Activated T-helper 17 cell treated with anti-CD3 and anti-CD28 coated beads, Interleukin-2, amount 50 U/mL, for 72 hours (primary cell): ENCODE data around the gene OAT. TPM values are rescaled to one million over a fixed set of nuclear protein-coding genes. Genes with fewer than 3 reads are reported as not detected.

ENCODE experiments used
- ATAC-seq: fragments of 150-1000 bp; cut with Tn5 transposase; replicated peaks from 2 replicates; pipeline ENCODE4 v1.10.0; 2021; ENCODE audit warnings: mild to moderate bottlenecking, moderate library complexity
- H3K27ac Mint-ChIP-seq: one replicate; pipeline ENCODE4 v1.8.0; 2022; ENCODE audit warnings: mixed read lengths
- H3K27me3 Mint-ChIP-seq: one replicate; pipeline ENCODE4 v1.8.0; 2022; ENCODE audit warnings: mixed read lengths
- H3K36me3 Mint-ChIP-seq: one replicate; pipeline ENCODE4 v1.8.0; 2022; ENCODE audit warnings: low read depth, mild to moderate bottlenecking, mixed read lengths
- H3K4me1 Mint-ChIP-seq: one replicate; pipeline ENCODE4 v1.8.0; 2022; ENCODE audit warnings: mixed read lengths
- H3K4me3 Mint-ChIP-seq: one replicate; pipeline ENCODE4 v1.8.0; 2022; ENCODE audit warnings: mild to moderate bottlenecking, mixed read lengths
- H3K9me3 Mint-ChIP-seq: one replicate; pipeline ENCODE4 v1.8.0; 2022; ENCODE audit warnings: mixed read lengths
- total RNA-seq, 2 donors: library from RNA; stranded (reverse); gene quantifications; one replicate each; pipeline ENCODE4 v1.2.3, GENCODE V29; 2022

OAT gene
- total RNA-seq, 2 donors from 2014 or later, result 21.0 to 35.6 TPM

- Mint-ChIP-seq H3K36me3 (peaks cover 65% of the 10 kb centered on the region), H3K9me3 (no peaks in the 10 kb centered on the region)
Observed at GRCh38 chr10:124401633-124402032, 17.1 kb downstream of the OAT start.

GRCh38 chr10:124394583-124394982 is 24.1 kb downstream of the OAT start:
- H3K9me3 Mint-ChIP-seq, result no peaks in the 10 kb centered on the region
- H3K4me1 Mint-ChIP-seq, result no peaks in the 10 kb centered on the region
- H3K36me3 Mint-ChIP-seq, result peaks cover 8% of the 10 kb centered on the region
- ATAC-seq, result no peak
- H3K4me3 Mint-ChIP-seq, result no peak overlapping the region
- no peaks in the 10 kb centered on the region for H3K27me3 Mint-ChIP-seq
- no peak overlapping the region for H3K27ac Mint-ChIP-seq

More at GRCh38 chr10:124401633-124402032, 17.1 kb downstream of the OAT start:
- Mint-ChIP-seq H3K4me1 (no peaks in the 10 kb centered on the region), H3K27ac (no peak overlapping the region), H3K4me3 (no peak overlapping the region), H3K27me3 (no peaks in the 10 kb centered on the region)
- no peak for ATAC-seq

- no peaks in the 10 kb centered on the region for H3K27me3 Mint-ChIP-seq
- ATAC-seq, result no peak
- no peak overlapping the region for H3K27ac Mint-ChIP-seq
- no peaks in the 10 kb centered on the region for H3K9me3 Mint-ChIP-seq
- peaks cover 6% of the 10 kb centered on the region for H3K36me3 Mint-ChIP-seq
- no peaks in the 10 kb centered on the region for H3K4me1 Mint-ChIP-seq
- no peak overlapping the region for H3K4me3 Mint-ChIP-seq
Observed at GRCh38 chr10:124392626-124393342, 25.9 kb downstream of the OAT start.

- Mint-ChIP-seq H3K4me3 (no peak overlapping the region), H3K27me3 (no peaks in the 10 kb centered on the region), H3K27ac (no peak overlapping the region), H3K4me1 (no peaks in the 10 kb centered on the region), H3K9me3 (no peaks in the 10 kb centered on the region), H3K36me3 (no peaks in the 10 kb centered on the region)
- no peak for ATAC-seq
Observed at GRCh38 chr10:124390471-124391187, 28.1 kb downstream of the OAT start.

- peak overlapping the region; percentile 41 for H3K4me3 Mint-ChIP-seq
- H3K9me3 Mint-ChIP-seq, result no peaks in the 10 kb centered on the region
- ATAC-seq, result no peak
- H3K27ac Mint-ChIP-seq, result no peak overlapping the region
- H3K27me3 Mint-ChIP-seq, result no peaks in the 10 kb centered on the region
- H3K4me1 Mint-ChIP-seq, result no peaks in the 10 kb centered on the region
- H3K36me3 Mint-ChIP-seq, result no peaks in the 10 kb centered on the region
Observed at GRCh38 chr10:124389613-124390361, 28.9 kb downstream of the OAT start.

- H3K27ac Mint-ChIP-seq, result no peak overlapping the region
- peak; percentile 98 for ATAC-seq
- H3K36me3 Mint-ChIP-seq, result no peaks in the 10 kb centered on the region
- H3K4me3 Mint-ChIP-seq, result peak overlapping the region; percentile 41
- no peaks in the 10 kb centered on the region for H3K9me3 Mint-ChIP-seq
- no peaks in the 10 kb centered on the region for H3K27me3 Mint-ChIP-seq
- no peaks in the 10 kb centered on the region for H3K4me1 Mint-ChIP-seq
Observed at GRCh38 chr10:124388823-124389612, 29.7 kb downstream of the OAT start.

- Mint-ChIP-seq H3K36me3 (no peaks in the 10 kb centered on the region), H3K4me1 (no peaks in the 10 kb centered on the region), H3K27me3 (peaks cover 2% of the 10 kb centered on the region), H3K4me3 (peak overlapping the region; percentile 41), H3K27ac (no peak overlapping the region), H3K9me3 (no peaks in the 10 kb centered on the region)
- ATAC-seq, result no peak
Observed at GRCh38 chr10:124388476-124388822, 30.3 kb downstream of the OAT start.

- H3K4me3 Mint-ChIP-seq, result no peak overlapping the region
- H3K9me3 Mint-ChIP-seq, result no peaks in the 10 kb centered on the region
- no peaks in the 10 kb centered on the region for H3K4me1 Mint-ChIP-seq
- H3K36me3 Mint-ChIP-seq, result no peaks in the 10 kb centered on the region
- no peak for ATAC-seq
- no peak overlapping the region for H3K27ac Mint-ChIP-seq
- H3K27me3 Mint-ChIP-seq, result peaks cover 4% of the 10 kb centered on the region
Observed at GRCh38 chr10:124387078-124387874, 31.4 kb downstream of the OAT start.

GRCh38 chr10:124386186-124387077 is 32.3 kb downstream of the OAT start:
- Mint-ChIP-seq H3K36me3 (no peaks in the 10 kb centered on the region), H3K4me3 (no peak overlapping the region)

GRCh38 chr10:124385627-124386185 is 33.0 kb downstream of the OAT start:
- no peak for ATAC-seq
- Mint-ChIP-seq H3K4me1 (no peaks in the 10 kb centered on the region), H3K36me3 (no peaks in the 10 kb centered on the region), H3K9me3 (no peaks in the 10 kb centered on the region), H3K27ac (no peak overlapping the region), H3K4me3 (no peak overlapping the region), H3K27me3 (peaks cover 15% of the 10 kb centered on the region)

More at GRCh38 chr10:124386186-124387077, 32.3 kb downstream of the OAT start:
- Mint-ChIP-seq H3K9me3 (no peaks in the 10 kb centered on the region), H3K27ac (no peak overlapping the region), H3K27me3 (peaks cover 8% of the 10 kb centered on the region), H3K4me1 (no peaks in the 10 kb centered on the region)
- no peak for ATAC-seq

GRCh38 chr10:124384591-124385190 is 34.0 kb downstream of the OAT start:
- ATAC-seq, result no peak
- peaks cover 25% of the 10 kb centered on the region for H3K27me3 Mint-ChIP-seq
- H3K4me3 Mint-ChIP-seq, result no peak overlapping the region
- H3K9me3 Mint-ChIP-seq, result no peaks in the 10 kb centered on the region
- no peaks in the 10 kb centered on the region for H3K4me1 Mint-ChIP-seq
- H3K36me3 Mint-ChIP-seq, result no peaks in the 10 kb centered on the region
- H3K27ac Mint-ChIP-seq, result no peak overlapping the region

GRCh38 chr10:124384172-124384571 is 34.6 kb downstream of the OAT start:
- no peak overlapping the region for H3K27ac Mint-ChIP-seq
- H3K27me3 Mint-ChIP-seq, result peaks cover 28% of the 10 kb centered on the region
- no peak for ATAC-seq
- H3K36me3 Mint-ChIP-seq, result no peaks in the 10 kb centered on the region
- H3K4me3 Mint-ChIP-seq, result no peak overlapping the region
- no peaks in the 10 kb centered on the region for H3K4me1 Mint-ChIP-seq
- H3K9me3 Mint-ChIP-seq, result no peaks in the 10 kb centered on the region
